ENCODE results near the gene TBC1D8.

TBC1D8 gene

GRCh38 chr2:101133492-101134100 lies 17.6 kb downstream of the TBC1D8 start:
- no peak for DNase-seq

- DNase-seq = no peak
Observed at GRCh38 chr2:101132202-101132601, 19.0 kb downstream of the TBC1D8 start.

- DNase-seq = no peak
Observed at GRCh38 chr2:101130081-101130480, 21.1 kb downstream of the TBC1D8 start.

- no peak for DNase-seq
Observed at GRCh38 chr2:101127319-101128056, 23.7 kb downstream of the TBC1D8 start.

GRCh38 chr2:101125808-101126207 lies 25.4 kb downstream of the TBC1D8 start:
- DNase-seq = no peak

- DNase-seq = no peak
Observed at GRCh38 chr2:101125374-101125773, 25.8 kb downstream of the TBC1D8 start.

GRCh38 chr2:101124643-101125366 lies 26.4 kb downstream of the TBC1D8 start:
- no peak for DNase-seq

GRCh38 chr2:101123795-101124471 lies 27.2 kb downstream of the TBC1D8 start:
- DNase-seq = no peak

- no peak for DNase-seq
Observed at GRCh38 chr2:101121174-101121573, 30.0 kb downstream of the TBC1D8 start.

GRCh38 chr2:101120124-101120996 lies 30.8 kb downstream of the TBC1D8 start:
- DNase-seq = no peak

GRCh38 chr2:101119431-101119830 lies 31.8 kb downstream of the TBC1D8 start:
- DNase-seq = no peak

GRCh38 chr2:101116841-101117552 lies 34.2 kb downstream of the TBC1D8 start:
- no peak for DNase-seq

GRCh38 chr2:101116348-101116747 lies 34.8 kb downstream of the TBC1D8 start:
- DNase-seq = no peak

- no peak for DNase-seq
Observed at GRCh38 chr2:101115664-101116063, 35.5 kb downstream of the TBC1D8 start.

GRCh38 chr2:101114815-101115214 lies 36.4 kb downstream of the TBC1D8 start:
- no peak for DNase-seq

GRCh38 chr2:101114268-101114783 lies 36.9 kb downstream of the TBC1D8 start:
- no peak for DNase-seq

GRCh38 chr2:101113441-101114267 lies 37.5 kb downstream of the TBC1D8 start:
- DNase-seq = no peak

- DNase-seq = no peak
Observed at GRCh38 chr2:101112772-101113157, 38.4 kb downstream of the TBC1D8 start.

GRCh38 chr2:101111917-101112771 lies 39.0 kb downstream of the TBC1D8 start:
- no peak for DNase-seq
